ENCODE results near the gene NHEJ1. TPM values are rescaled to one million over a fixed set of nuclear protein-coding genes. Genes with fewer than 3 reads are reported as not detected.

NHEJ1 gene
- total RNA-seq, 1 experiment from 2014 or later: 20.8 TPM

GRCh38 chr2:219042750-219043149 lies 117.9 kb downstream of the NHEJ1 start:
- no peak overlapping the region for H3K14ac ChIP-seq (ENCODE audit: insufficient read depth, low read length)
- no peaks in the 10 kb centered on the region for H3K9me3 ChIP-seq (ENCODE audit: control insufficient read depth, low read depth, low read length)
- H3K9ac ChIP-seq (ENCODE audit: extremely low read depth, insufficient read length, low read length): no peak overlapping the region
- H3K27me3 Mint-ChIP-seq (ENCODE audit: low read depth): peaks cover 67% of the 10 kb centered on the region
- no peaks in the 10 kb centered on the region for H3K9me3 Mint-ChIP-seq
- no peak overlapping the region for H3K4me2 ChIP-seq (ENCODE audit: insufficient read depth, insufficient read length, low read length)
- no peak overlapping the region for H2BK20ac ChIP-seq (ENCODE audit: low read depth, low read length, poor library complexity, severe bottlenecking)
- H3K79me1 ChIP-seq (ENCODE audit: insufficient read depth, low read depth, low read length, poor library complexity, severe bottlenecking): no peaks in the 10 kb centered on the region
- H2BK5ac ChIP-seq (ENCODE audit: insufficient read length, low read length): no peak overlapping the region
- no peak overlapping the region for H4K5ac ChIP-seq (ENCODE audit: insufficient read length, low read depth, low read length)
- H2AK5ac ChIP-seq (ENCODE audit: insufficient read length, low read length): no peak overlapping the region
- no peak overlapping the region for H3K56ac ChIP-seq (ENCODE audit: insufficient read length, low read depth, low read length)
- TF ChIP-seq, protein P1, sequence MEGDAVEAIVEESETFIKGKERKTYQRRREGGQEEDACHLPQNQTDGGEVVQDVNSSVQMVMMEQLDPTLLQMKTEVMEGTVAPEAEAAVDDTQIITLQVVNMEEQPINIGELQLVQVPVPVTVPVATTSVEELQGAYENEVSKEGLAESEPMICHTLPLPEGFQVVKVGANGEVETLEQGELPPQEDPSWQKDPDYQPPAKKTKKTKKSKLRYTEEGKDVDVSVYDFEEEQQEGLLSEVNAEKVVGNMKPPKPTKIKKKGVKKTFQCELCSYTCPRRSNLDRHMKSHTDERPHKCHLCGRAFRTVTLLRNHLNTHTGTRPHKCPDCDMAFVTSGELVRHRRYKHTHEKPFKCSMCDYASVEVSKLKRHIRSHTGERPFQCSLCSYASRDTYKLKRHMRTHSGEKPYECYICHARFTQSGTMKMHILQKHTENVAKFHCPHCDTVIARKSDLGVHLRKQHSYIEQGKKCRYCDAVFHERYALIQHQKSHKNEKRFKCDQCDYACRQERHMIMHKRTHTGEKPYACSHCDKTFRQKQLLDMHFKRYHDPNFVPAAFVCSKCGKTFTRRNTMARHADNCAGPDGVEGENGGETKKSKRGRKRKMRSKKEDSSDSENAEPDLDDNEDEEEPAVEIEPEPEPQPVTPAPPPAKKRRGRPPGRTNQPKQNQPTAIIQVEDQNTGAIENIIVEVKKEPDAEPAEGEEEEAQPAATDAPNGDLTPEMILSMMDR (conservative IDR thresholded peaks at IDR 0.05): no peak
- H3K79me2 ChIP-seq (ENCODE audit: insufficient read depth, low read length): no peaks in the 10 kb centered on the region
- no peaks in the 10 kb centered on the region for H4K20me1 ChIP-seq (ENCODE audit: control insufficient read depth, insufficient read depth, insufficient read length)
- H3K4me1 ChIP-seq (ENCODE audit: insufficient read depth, low read length): peaks cover 3% of the 10 kb centered on the region; the same call in 1 of the 2 replicates
- no peak overlapping the region for H3K27ac Mint-ChIP-seq
- DNase-seq: no peak
- H3K23ac ChIP-seq (ENCODE audit: insufficient read length, low read depth, low read length): no peak overlapping the region
- H3T11ph ChIP-seq (ENCODE audit: low read length): no peak overlapping the region
- H3K4ac ChIP-seq (ENCODE audit: low read depth, low read length): no peak overlapping the region
- no peak overlapping the region for H4K8ac ChIP-seq (replicated peaks; ENCODE audit: insufficient read length, low read depth, low read length)
- H2BK15ac ChIP-seq (ENCODE audit: low read depth, low read length): no peak overlapping the region
- no peaks in the 10 kb centered on the region for H3K36me3 Mint-ChIP-seq (ENCODE audit: insufficient read depth in 1 of 3, low read depth in 3 of 3)
- H4K91ac ChIP-seq (ENCODE audit: insufficient read length, low read depth, low read length): no peak overlapping the region
- H2BK12ac ChIP-seq (ENCODE audit: insufficient read length, low read depth, low read length): no peak overlapping the region
- peaks cover 8 to 13% of the 10 kb centered on the region in 2 experiments for H3K4me1 Mint-ChIP-seq
- no peak overlapping the region for H3K27ac ChIP-seq (ENCODE audit: insufficient read length, low read depth, low read length)
- WGBS (ENCODE audit: extremely low coverage, insufficient read length, low lambda C conversion rate): no CpG with 5 or more reads among the region's 2 CpGs
- H3K23me2 ChIP-seq (ENCODE audit: insufficient read length, low read depth, low read length, poor library complexity, severe bottlenecking): peaks cover 6% of the 10 kb centered on the region
- no peaks in the 10 kb centered on the region; the same call in 1 of the 2 replicates for H3K27me3 ChIP-seq (ENCODE audit: insufficient read depth, low read length)
- no peak overlapping the region for H2BK120ac ChIP-seq (ENCODE audit: low read depth, low read length, poor library complexity, severe bottlenecking)
- no peak overlapping the region for H3K18ac ChIP-seq (ENCODE audit: insufficient read length, low read depth, low read length)
- H3K4me3 Mint-ChIP-seq: no peak overlapping the region
- H2AFZ ChIP-seq (ENCODE audit: low read length): no peak overlapping the region

Data from H9 (cell line).